Endometrium (tissue), 2 donors: ENCODE measurements around the gene ATP4B.

Experiments
- FAIRE-seq: peaks from 2 replicates; lab custom pipeline; 2012; peaks lifted over from hg19 to GRCh38; lab: Jason Lieb, UNC
- donor health status: control.
- donor health status: control.

Gene ATP4B

DNA sequence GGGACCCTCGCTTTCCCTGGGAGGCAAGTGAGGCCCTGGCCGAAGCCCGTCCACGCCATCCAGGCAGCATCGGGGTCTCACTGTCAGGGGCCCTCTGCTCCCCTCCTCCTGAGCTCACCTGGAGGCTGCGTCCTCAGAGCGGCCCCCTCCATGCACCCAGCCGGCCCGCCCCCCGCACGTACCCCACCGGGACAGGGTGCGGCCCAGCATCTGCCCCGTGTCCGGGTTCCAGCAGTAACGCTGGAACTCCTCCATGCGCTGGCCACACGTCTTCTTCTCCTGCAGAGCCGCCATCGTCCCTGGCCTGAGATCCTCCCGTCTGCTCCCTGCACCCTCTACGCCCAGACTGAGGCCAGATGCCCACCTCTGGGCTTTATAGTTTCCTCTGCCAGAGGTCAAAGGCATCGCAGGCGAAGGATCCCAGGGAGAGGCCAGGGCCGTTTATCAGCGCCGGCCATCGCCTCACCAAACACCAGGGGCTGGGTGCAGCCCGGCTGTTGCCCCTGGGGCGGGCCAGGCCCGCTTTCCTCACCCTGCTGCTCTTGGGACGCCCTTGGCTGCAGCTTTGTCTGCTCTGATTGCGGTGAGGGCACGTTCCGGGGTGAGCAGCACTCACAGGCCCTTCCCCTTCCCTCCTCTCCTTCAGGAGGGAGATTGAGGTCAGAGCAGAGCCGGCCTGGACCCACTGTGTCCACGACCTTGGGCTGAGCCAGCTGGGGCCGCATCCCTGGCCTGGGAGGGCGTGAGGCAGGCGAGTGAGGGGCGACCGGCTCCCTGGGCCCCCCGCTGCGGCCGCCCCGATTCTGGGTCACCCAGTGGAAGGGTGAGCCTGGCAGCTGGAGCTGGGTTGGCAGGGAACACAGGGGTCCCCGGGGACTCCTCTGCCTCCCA lies at the start of gene ATP4B:
TSS of gene ATP4B (minus strand) at position 348 of the 891 bp plus-strand sequence. CDS start at position 294, 54 bp downstream.
- FAIRE-seq = no peak

DNA sequence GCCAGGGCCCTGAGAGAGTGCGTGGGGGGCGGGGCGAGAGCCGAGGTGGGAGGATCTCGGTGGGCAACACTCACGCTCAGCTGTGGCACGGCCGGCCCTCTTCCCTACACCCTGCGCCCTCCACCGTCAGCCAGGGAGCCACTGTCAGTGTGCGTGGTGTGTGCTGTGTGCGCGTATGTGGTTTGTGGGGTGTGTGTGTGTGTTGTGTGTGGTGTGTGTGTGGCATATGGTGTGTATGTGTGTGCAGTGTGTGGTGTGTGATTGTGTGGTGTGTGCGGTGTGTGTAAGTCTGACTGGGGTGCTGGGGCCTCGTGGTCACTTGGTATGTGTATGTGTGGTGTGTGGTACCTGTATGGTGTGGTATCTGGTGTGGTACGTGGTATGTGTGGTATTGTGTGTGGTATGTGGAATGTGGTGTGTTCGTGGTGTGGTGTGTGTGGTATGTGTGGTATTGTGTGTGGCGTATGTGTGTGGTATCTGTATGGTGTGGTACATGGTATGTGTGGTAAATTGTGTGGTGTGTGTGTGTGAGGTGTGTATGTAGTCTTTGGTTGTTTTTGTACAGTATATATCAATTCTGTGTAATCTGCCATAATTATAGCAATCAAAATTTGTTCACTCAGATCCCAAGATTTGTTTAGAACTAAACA lies 14.1 kb upstream of the ATP4B start:
- no peak for FAIRE-seq

DNA sequence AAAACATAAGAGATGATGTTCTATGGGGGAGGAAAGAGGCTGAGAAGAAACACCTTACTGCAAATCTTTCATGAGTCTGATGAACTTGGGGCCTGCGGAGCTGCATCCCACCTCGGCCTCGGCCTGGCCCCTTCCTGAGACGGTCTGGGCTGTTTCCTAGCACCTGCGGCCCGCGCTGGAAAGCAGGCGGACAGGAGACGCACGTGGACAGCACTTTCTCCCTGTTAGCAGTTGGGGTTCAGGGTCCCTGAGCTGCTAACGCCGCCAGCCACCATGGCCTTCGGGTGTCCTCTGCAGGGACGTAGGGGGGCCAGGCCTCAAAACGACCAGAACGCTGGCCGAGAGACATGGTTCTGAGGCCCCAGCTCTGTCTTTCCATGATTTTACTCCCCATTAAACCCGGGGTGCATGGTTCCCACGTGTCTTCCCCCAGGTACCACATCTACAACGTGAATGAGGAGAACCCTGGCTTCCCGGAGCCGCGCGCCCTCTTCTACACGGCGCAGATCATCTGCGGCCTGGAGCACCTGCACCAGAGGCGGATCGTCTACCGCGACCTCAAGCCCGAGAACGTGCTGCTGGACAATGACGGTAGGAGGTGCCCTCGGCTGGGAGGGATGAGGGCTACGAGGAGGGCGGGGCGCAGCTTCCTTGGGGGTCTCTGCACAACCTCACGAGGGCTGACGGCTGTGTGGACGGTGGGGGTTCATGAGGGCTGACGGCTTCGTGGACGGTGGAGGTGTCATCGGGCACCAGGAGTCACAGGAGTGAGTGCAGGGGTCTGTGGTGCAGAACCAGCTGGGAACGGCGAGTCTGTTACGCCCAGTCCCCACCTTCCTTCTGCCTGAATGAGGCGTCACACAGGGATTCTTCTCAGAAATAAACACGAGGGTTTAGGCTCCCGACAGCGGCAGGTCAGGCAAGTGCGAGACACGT lies 13.3 kb upstream of the ATP4B start:
- no peak for FAIRE-seq

GRCh38 chr13:113670541-113670940 lies 12.5 kb upstream of the ATP4B start:
- FAIRE-seq = no peak

GRCh38 chr13:113669755-113670341 lies 11.8 kb upstream of the ATP4B start:
- FAIRE-seq = no peak

GRCh38 chr13:113669231-113669754 lies 11.3 kb upstream of the ATP4B start:
- no peak for FAIRE-seq

GRCh38 chr13:113668491-113668971 lies 10.5 kb upstream of the ATP4B start:
- no peak for FAIRE-seq

DNA sequence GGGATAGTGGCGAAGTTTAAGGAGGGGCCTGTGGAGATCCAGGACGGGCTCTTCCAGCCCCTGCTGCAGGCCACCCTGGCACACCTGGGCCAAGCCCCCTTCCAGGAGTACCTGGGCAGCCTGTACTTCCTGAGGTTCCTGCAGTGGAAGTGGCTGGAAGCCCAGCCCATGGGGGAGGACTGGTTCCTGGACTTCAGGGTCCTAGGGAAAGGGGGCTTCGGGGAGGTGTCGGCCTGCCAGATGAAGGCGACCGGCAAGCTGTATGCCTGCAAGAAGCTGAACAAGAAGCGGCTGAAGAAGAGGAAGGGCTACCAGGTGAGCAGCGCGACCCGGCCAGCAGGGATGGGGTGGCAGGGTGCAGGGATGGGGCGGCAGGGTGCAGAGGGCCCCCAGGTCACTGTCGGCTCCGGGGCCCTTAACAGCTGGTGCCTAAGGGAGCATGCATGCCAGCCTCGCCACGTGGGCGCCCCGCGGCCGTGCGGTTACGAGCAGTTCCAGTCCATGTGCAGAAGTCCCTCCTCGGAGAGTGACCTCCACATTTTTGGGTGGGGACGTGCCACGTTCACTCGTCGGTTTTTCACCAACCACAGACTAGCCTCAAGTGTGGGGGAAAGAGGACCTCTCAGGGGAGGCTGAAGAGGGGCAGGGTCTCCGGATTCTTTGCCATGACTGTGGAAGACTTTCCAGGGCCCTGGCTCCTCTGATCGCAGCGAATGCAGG lies 9.9 kb upstream of the ATP4B start:
- no peak for FAIRE-seq

- FAIRE-seq = no peak
Measured at GRCh38 chr13:113666951-113667701, 9.1 kb upstream of the ATP4B start, which contains the start of gene GRK1. Gene GRK1, plus strand, starts transcription at chr13:113667219. Its CDS starts 168 bp downstream, at chr13:113667387.

DNA sequence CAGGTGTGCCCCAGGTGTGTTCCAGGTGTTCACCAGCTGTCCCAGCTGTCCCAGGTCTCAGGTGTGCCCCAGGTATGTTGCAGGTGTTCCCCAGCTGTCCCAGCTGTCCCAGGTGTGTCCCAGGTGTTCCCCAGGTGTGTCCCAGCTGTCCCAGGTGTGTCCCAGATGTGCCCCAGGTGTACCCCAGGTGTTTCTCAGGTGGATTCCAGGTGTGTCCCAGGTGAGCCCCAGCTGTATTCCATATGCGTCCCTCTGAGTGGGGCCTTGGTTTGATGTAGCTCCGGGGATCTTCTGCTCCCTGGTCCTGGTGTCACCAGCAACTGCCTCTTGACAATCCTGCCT lies 8.3 kb upstream of the ATP4B start:
- FAIRE-seq = no peak

DNA sequence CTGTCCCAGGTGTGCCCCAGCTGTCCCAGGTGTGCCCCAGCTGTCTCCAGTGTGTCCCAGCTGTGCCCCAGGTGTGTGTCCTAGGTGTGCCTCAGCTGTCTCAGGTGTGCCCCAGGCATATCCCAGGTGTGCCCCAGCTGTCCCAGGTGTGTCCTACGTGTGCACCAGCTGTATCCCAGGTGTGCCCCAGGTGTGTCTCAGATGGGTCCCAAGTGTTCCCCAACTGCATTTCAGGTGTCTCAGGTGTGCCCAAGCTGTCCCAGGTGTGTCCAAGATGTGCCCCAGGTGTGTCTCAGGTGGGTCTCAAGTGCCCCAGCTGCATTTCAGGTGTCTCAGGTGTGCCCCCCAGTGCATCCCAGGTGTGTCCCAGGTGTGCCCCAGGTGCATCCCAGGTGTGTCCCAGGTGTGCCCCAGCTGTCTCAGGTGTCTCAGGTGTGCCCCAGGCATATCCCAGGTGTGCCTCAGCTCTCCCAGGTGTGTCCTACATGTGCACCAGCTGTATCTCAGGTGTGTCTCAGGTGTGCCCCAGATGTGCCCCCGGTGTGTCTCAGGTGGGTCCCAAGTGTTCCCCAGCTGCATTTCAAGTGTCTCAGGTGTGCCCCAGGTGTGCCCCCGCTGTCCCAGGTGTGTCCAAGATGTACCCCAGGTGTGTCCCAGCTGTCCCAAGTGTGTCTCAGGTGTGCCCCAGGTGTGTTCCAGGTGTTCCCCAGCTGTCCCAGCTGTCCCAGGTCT lies 7.8 kb upstream of the ATP4B start:
- no peak for FAIRE-seq

DNA sequence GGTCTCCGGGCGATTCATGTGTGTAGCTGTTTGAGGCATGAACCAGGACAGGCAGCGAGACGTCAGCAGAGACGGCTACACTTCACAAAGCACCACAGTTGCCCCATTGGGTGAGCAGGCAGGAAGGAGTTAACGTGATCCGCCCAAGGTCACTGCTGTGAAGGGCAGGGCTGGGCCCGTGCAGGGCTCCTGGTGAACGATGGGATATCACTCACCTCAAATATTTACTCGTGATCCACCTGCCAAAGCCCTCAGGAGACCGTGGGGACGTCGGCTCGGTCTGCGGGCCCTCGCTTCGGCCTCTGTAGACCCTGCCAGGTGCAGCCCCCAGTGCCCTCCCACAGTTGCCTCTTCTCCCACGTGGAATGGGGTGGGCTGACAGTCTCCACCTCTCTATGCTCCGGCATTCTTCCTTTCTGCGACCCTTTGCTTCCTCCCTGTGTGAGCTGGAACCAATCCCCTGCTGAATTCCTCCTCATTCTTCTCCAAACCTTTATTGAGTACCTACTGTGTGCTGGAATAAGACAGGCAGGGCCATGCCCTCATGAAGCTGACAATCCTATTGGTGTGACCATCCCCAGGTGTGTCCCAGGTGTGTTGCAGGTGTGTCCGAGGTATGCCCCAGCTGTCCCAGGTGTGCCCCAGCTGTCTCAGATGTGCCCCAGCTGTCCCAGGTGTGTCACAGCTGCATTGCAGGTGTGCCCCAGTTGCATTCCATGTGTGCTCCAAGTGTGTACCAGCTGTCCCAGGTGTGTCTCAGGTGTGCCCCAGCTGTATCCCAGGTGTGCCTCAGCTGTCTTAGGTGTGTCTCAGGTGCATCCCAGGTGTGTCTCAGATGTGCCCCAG lies 7.0 kb upstream of the ATP4B start:
- no peak for FAIRE-seq

DNA sequence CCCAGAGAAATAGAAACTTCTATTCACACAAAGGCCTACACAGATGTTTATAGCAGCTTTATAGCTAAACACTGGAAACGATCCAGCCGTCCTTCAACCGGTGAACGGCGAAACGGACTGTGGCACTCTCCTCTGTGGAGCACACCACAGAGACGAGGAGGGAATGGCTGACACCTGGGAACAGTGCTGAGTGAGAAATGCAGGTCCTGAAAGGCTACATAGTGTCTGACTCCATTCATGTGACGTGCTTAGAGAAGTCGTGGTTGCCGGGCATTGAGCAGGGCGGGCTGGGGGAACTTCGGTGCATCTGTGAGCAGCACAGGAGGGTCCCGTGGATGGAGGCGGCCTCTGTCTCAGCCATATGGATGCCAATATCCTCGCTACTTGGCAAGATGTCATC lies 5.9 kb upstream of the ATP4B start:
- FAIRE-seq = no peak

DNA sequence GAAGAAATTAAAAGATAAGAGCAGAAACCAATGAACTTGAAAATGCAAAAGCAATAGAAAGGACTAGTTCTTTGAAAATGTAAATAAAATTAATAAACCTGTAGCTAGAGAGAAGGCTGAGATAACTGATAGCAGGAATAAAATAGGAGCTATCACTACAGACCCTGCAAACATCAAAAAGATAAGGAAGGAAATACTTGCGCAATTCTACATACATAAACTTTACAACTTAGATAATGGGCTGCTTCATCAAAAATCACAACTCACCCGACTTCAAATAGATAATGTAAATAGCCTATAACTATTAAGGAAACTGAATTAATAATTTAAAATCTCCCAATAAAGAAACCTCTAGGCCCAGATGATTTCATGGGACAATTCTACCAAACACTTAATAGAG lies 3.5 kb upstream of the ATP4B start:
- FAIRE-seq = no peak

DNA sequence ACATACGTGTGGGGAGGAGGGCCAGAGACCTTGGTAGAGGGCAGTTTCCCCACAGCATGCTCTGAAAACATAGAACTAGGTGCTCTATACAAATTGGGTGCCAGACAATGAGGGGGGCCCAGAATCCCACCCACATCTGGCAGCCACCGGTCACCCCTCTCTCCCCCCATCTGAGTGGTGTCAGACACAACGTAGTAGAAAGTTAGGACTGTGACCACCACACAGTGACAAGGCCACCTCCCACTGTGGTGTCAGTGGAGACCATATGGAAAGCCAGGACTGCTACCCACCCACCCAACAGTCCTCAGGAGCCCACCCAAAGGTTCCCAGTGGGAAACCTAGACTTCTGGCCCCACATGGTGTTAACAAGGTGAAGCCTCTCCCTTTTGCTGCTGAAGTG lies 2.1 kb upstream of the ATP4B start:
- FAIRE-seq = no peak

DNA sequence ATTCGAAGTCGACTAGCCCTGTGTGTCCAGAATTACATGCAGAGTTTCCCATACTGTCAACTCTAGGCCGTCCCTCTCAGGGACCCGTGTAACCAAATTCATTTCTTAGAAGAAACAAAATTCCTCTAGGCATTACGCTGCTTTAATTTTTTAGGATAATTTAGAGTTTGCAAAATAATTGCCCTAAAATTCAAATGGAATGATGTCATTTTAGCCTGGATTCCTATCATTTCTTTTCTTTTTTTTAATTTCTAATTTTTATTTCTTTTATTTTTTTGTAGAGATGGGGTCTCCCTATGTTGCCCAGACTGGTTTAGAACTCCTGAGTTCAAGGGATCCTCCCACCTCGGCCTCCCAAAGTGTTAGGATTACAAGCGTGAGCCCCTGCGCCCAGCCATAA lies 1.3 kb upstream of the ATP4B start:
- FAIRE-seq = no peak

GRCh38 chr13:113658836-113659235 lies 838 bp upstream of the ATP4B start:
- FAIRE-seq = no peak

DNA sequence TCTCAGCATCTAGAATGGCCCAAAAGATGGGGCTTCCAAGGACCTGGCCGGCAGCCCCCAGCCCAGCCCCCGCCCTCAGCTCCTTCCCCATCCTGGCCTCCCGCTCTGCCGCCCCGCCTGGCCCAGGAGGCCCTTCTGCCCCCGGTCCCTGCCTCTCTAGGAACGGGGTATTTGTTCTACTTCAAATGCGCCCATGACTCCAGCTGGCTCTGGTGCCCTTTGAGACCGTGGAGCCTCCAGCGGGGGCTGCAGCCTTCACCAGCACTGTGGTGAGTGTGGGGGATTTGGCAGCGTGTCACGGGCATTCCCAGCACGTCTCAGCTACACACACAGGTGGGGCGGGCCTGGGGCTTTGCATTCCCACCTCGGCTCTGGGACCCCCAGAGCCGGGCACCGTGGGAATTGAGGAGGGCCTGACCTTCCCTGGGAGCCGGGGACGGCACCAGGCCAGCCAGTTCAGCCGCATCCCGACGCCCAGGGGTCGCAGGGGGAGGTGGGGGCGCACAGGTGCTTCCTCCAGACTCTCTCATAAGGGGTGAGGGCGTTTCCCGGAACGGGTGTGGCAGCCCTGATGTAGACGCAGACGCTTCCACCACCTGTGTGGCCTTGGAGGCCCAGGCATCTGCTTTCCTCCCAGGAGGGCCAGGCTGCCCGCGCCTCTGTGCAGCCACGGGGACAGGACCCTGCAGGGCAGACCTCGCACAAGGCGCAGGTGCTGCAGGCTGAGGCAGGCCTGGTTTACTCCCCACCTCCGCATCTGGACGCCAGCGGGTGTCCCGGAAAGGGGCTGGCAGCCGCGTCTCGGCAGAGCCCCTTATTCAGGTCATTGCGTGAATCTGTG lies 947 bp downstream of the ATP4B start:
- FAIRE-seq = no peak
